Heart right ventricle (tissue), 16 donors: ENCODE data around the gene ARPP19. TPM values are rescaled to one million over a fixed set of nuclear protein-coding genes. Genes with fewer than 3 reads are reported as not detected.

Source experiments
- ATAC-seq, 8 donors: fragments of 200-7000 bp; cut with Tn5 transposase; one replicate each; pipeline ENCODE4 v1.9.1; 2020; ENCODE audit warnings: mild to moderate bottlenecking in 8 of 8, moderate library complexity in 8 of 8, moderate number of reproducible peaks in 1 of 8
- DNase-seq, 2 donors: peaks; one replicate each; pipeline ENCODE4 v3.0.0-alpha.2; 2020
- H3K27ac ChIP-seq, 10 donors: fragments of 200-600 bp; sonication (generic) in 2 of 10; one replicate each; pipeline versions ENCODE4 v1.5.0 to v1.8.0; 2020 to 2022; ENCODE audit warnings: mild to moderate bottlenecking in 3 of 10
- H3K27me3 ChIP-seq, 7 donors: fragments of 200-600 bp; one replicate each; pipeline ENCODE4 v1.8.0; 2021 to 2022; ENCODE audit warnings: mild to moderate bottlenecking in 2 of 7
- H3K36me3 ChIP-seq, 9 donors: fragments of 200-600 bp; sonication (generic) in 1 of 9; one replicate each; pipeline versions ENCODE4 v1.5.0 to v1.8.0; 2020 to 2022; ENCODE audit warnings: mild to moderate bottlenecking in 2 of 9
- H3K4me1 ChIP-seq, 9 donors: fragments of 200-600 bp; sonication (generic) in 1 of 9; one replicate each; pipeline versions ENCODE4 v1.5.0 to v1.8.0; 2020 to 2022; ENCODE audit warnings: mild to moderate bottlenecking in 4 of 9
- H3K4me3 ChIP-seq, 10 donors: fragments of 200-600 bp; sonication (generic) in 2 of 10; one replicate each; pipeline versions ENCODE4 v1.5.0 to v1.8.0; 2020 to 2022; ENCODE audit warnings: mild to moderate bottlenecking in 7 of 10, moderate library complexity in 2 of 10
- H3K9me3 ChIP-seq, 11 donors: fragments of 200-600 bp in 10 of 11; sonication (generic) in 2 of 11; one replicate each; pipeline versions ENCODE4 v1.5.0 to v1.8.0; 2013 to 2022; ENCODE audit warnings: mild to moderate bottlenecking in 2 of 11, control low read depth in 1 of 11, moderate library complexity in 1 of 11
- WGBS, 2 donors: extraction: QIAGEN DNeasy Blood & Tissue Kit; methylation state at CpG; one replicate each; pipeline ENCODE4 v1.1.7; 2013; ENCODE audit warnings: inconsistent platforms in 1 of 2; 5-methylcytosine and 5-hydroxymethylcytosine counted together
- intact Hi-C, 10 donors: fragments of 100-400 bp; cut with DNase I; formaldehyde crosslinking; loops; one replicate each; pipeline versions ENCODE4 v1.11.1 to v1.14.2; 2022
- polyA plus RNA-seq, 2 donors: library from polyadenylated mRNA; stranded (reverse); fragments of 200-250 nt; gene quantifications; one replicate each; pipeline ENCODE4 v1.2.3, GENCODE V29; 2013
- total RNA-seq, 10 donors: library from RNA; stranded (reverse); fragmentation: NEBNext Ultra II Directional in 3 of 10; extraction: Animal tissue kit (Norgen Biotek cat#: 25700) in 3 of 10; gene quantifications; one replicate each; pipeline versions ENCODE4 v1.2.1 to v1.2.4, GENCODE V29; 2021 to 2023
- TF ChIP-seq, protein P1 (sequence below), 9 donors: fragments of 200-600 bp; sonication (generic) in 2 of 9; IDR thresholded peaks; one replicate each; pipeline versions ENCODE4 v1.5.0 to v1.8.0; 2021 to 2022; ENCODE audit warnings: antibody characterized with exemption in 9 of 9, mild to moderate bottlenecking in 5 of 9, moderate library complexity in 1 of 9
- donor health status: Arrhythmogenic right ventricular cardiomyopathy.
- donor health status: ischemic (EF 13 %, LVEDD 7.1; RV severe dilation, severe dysfunction).
- donor health status: healthy with polysubstance abuse.
- donor health status: DM: no; HTN: yes; CAD: no.
- donor health status: DM: no; HTN: no; CAD: no.
- donor health status: ischemic (EF 25% LVEDD 6.9; RV normal size, moderate dysfunction).
- donor health status: ischemic (EF 25% LVEDD 5.7; RV mildly dilated, moderate dysfunction).
- donor health status: healthy.
- donor health status: DM: yes; HTN: yes; CAD: no.
- donor health status: Ischemic cardiomyopathy.
- donor health status: ischemic (EF 35%, LVEDD 5.7; RV mildly dilated, moderate dysfunction).
- donor health status: nonischemic (EF 11% LVEDD 7.7; RV severe dilation, severe dysfunction).
- donor health status: DM: yes; HTN: yes; CAD: no.
- donor health status: PGD.
- donor health status: ischemic (EF 29% LVEDD 5.4; RV normal size, mild dysfunction).
- donor health status: nonischemic (EF 23%, LVEDD 6.1; RV moderate dilation, normal function).

Gene ARPP19
- total and polyA plus RNA-seq, 12 donors = 20.1 to 166 (median 145) TPM

DNA sequence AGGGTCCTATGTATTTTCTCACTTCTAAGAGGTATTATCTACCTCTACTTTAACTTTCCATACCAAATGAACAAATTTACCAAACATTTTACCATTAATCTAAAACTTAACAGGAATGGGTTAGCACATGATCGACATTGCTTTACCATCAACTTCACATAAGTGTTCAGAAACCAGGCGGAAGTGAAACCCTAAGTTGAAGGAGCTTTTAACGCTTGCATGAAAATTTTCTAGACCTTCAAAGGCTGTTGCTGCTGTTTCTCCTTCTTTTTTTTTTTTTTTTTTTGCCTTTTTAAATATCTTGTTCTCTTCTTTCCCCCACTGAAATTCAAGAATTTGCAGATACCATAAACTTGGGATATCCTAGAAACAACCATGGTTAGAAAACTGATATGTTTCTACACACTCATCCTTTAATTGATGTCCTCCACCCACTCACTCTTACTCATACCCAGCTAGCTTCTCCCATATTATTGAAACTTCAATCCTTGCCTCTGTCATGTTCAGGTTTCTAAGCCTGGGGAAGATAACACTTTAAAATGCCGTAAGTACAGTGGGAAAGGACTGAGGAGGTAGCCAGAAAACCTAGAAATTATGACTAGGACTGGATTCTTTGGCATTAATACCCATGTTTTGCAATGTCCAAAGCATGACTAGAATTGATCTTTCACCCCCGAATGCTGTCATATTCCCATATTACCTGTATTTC, 64.9 kb downstream of the ARPP19 start:
- H3K27me3 ChIP-seq = no peaks in the 10 kb centered on the region
- DNase-seq = no peak
- H3K4me3 ChIP-seq = no peak overlapping the region
- TF ChIP-seq, protein P1, sequence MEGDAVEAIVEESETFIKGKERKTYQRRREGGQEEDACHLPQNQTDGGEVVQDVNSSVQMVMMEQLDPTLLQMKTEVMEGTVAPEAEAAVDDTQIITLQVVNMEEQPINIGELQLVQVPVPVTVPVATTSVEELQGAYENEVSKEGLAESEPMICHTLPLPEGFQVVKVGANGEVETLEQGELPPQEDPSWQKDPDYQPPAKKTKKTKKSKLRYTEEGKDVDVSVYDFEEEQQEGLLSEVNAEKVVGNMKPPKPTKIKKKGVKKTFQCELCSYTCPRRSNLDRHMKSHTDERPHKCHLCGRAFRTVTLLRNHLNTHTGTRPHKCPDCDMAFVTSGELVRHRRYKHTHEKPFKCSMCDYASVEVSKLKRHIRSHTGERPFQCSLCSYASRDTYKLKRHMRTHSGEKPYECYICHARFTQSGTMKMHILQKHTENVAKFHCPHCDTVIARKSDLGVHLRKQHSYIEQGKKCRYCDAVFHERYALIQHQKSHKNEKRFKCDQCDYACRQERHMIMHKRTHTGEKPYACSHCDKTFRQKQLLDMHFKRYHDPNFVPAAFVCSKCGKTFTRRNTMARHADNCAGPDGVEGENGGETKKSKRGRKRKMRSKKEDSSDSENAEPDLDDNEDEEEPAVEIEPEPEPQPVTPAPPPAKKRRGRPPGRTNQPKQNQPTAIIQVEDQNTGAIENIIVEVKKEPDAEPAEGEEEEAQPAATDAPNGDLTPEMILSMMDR (IDR thresholded peaks at IDR 0.05) = no peak
- H3K27ac ChIP-seq = peak overlapping the region in 1 of 10 donors; percentile 64
- 79 to 95% methylated on average over 5 of the region's 5 CpGs for WGBS, 2 donors
- intact Hi-C loops = no loop called here
- peaks cover 0 to 47% (median 0%) of the 10 kb centered on the region in 9 donors for H3K4me1 ChIP-seq
- no peaks in the 10 kb centered on the region for H3K9me3 ChIP-seq
- ATAC-seq = no peak
- H3K36me3 ChIP-seq = no peaks in the 10 kb centered on the region

DNA sequence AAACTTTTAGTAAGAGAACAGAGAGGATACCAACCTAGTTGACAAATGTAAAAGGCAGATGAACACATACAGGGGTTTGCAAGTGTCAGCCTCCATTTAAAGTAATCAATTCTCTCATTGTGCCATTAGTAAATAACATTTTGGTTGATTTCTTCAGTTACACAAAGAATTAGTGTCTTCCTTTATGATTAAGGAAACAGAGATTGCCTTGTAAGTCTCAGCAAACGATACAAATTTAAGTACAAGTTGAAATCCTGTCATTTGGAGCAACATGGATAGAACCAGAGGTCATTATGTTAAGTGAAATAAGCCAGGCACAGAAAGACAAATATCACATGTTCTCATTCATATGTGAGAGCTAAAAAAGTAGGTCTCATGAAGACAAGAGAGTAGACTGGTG, 66.2 kb downstream of the ARPP19 start:
- Histone ChIP-seq H3K27me3 (no peaks in the 10 kb centered on the region), H3K4me1 (peaks cover 0 to 40% (median 0%) of the 10 kb centered on the region in 9 donors), H3K4me3 (no peak overlapping the region), H3K36me3 (no peaks in the 10 kb centered on the region), H3K27ac (peak overlapping the region in 1 of 10 donors; percentile 64), H3K9me3 (no peaks in the 10 kb centered on the region)
- ATAC-seq = no peak
- 67 to 69% methylated on average over 1 of the region's 1 CpG for WGBS, 2 donors
- intact Hi-C loops = no loop called here
- TF ChIP-seq, protein P1 (IDR thresholded peaks at IDR 0.05) = no peak
- DNase-seq = no peak

DNA sequence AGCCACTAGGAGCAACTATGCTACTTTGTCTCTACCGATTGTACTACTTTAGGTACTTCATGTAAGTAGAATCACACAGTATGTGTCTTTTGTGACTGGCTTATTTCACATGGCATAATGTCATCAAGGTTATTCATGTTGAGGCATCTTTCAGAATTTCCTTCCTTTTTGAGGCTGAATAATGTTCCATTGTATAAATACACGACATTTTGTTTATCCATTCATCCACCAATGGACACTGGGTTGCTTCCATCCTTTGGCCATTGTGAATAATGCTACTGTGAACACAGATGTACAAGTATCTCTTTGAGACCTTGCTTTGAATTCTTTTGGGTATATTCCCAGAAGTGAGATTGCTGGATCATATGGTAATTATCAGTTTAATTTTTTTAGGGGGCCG, 69.3 kb downstream of the ARPP19 start:
- Histone ChIP-seq H3K4me3 (no peak overlapping the region), H3K36me3 (no peaks in the 10 kb centered on the region), H3K27me3 (no peaks in the 10 kb centered on the region), H3K27ac (no peak overlapping the region), H3K9me3 (no peaks in the 10 kb centered on the region), H3K4me1 (peaks cover 0 to 52% (median 0%) of the 10 kb centered on the region in 9 donors)
- intact Hi-C loops = no loop called here
- DNase-seq (no peak), ATAC-seq (no peak)
- 83 to 86% methylated on average over 3 of the region's 3 CpGs for WGBS, 2 donors
- TF ChIP-seq, protein P1 (IDR thresholded peaks at IDR 0.05) = no peak

DNA sequence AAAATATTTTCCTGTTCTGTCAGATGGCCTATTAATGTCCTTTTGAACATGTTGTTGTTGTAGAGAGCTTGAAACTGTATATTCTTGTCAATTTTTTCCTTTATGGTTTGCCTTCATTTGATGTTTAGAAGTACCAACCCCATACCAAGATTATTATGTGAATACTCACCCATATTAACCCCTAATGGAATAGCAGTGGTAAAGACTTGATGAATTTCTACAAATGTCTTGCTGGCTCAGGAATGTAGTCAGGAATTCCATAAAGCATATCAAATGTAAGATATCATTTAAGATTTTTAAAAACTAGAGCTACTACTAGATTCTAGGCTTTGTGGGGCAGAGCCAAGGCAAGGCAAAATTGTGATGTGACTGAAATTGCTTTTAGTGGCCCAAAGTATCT, 70.1 kb downstream of the ARPP19 start:
- H3K36me3 ChIP-seq = no peaks in the 10 kb centered on the region
- H3K9me3 ChIP-seq = no peaks in the 10 kb centered on the region
- intact Hi-C loops = no loop called here
- TF ChIP-seq, protein P1 (IDR thresholded peaks at IDR 0.05) = no peak
- H3K27ac ChIP-seq = no peak overlapping the region
- no peak for DNase-seq
- no peaks in the 10 kb centered on the region for H3K27me3 ChIP-seq
- ATAC-seq = no peak
- peaks cover 0 to 51% (median 0%) of the 10 kb centered on the region in 9 donors for H3K4me1 ChIP-seq
- H3K4me3 ChIP-seq = no peak overlapping the region

Other genes with a start within 250 kb of the ARPP19 start
- gene MYO5A, start 40.1 kb downstream of the ARPP19 start, total RNA-seq = 10 to 100 TPM in 1 of 10 donors, 1 to 10 TPM in 9; 5.0 to 15.7 (median 6.9) TPM
- gene MYO5A, start 40.1 kb downstream of the ARPP19 start, polyA plus RNA-seq = 1 to 10 TPM; 3.1 to 3.7 TPM
- 10 to 100 TPM; 18.9 to 36.4 (median 30.3) TPM for gene ATOSA, start 110.4 kb upstream of the ARPP19 start, total RNA-seq
- 10 to 100 TPM in 1 of 2 donors, 1 to 10 TPM in 1; 8.7 to 98.1 TPM for gene ATOSA, start 110.4 kb upstream of the ARPP19 start, polyA plus RNA-seq
- gene ONECUT1, start 221.3 kb upstream of the ARPP19 start, total RNA-seq = under 1 TPM in 1 of 10 donors, not detected in 9; 0.20 TPM
- not detected for gene ONECUT1, start 221.3 kb upstream of the ARPP19 start, polyA plus RNA-seq